ENCODE data around the gene SBF2. TPM values are rescaled to one million over a fixed set of nuclear protein-coding genes. Genes with fewer than 3 reads are reported as not detected.
A peak's percentile ranks its signal among the peaks of the same experiment; 100 is the strongest.
"Not testable (repeated sequence)": the region's sequence is repeated elsewhere in the genome, so short reads cannot be mapped to it uniquely, and the experiment has no call there.

SBF2 gene
- total RNA-seq, 1 experiment from 2014 or later = 32.1 TPM

DNA sequence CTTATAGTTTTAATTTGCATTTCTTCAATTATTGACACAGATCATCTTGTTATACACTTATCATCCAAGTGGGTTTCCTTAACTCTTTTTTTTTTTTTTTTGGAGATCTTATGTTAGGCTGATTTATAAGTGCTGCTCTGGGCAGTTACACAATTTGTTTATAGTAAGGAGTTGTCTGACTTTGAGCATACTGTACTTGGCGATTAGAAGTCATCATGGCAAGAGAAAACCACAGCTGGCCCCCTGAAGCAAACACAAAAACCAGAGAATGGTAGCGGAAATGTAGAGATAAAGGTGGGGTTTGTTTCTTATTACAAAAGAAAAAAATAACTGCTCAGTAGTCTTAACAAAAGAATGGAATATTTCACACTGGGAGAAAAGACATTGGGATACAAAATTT, 337.5 kb downstream of the SBF2 start:
- DNase-seq (ENCODE audit: low read depth) = no peak

DNA sequence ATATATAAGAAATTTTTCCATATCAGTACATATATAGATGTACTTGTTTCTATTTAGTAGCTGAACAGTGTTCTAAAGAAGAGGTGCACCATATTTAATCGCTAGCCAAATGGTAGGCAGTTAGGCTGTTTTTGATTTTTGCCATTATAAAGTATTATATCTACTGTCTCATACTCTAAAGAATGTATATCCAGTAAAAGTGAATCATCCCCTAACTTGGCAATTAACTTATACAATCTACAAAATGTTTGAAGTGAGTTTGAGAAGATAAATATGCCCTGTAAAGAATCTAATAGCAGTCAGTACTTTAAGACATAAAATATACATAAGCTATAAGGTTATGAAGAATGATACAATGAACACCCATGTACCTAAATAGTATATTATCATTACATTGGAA, 338.6 kb downstream of the SBF2 start:
- DNase-seq (ENCODE audit: low read depth) = no peak

DNA sequence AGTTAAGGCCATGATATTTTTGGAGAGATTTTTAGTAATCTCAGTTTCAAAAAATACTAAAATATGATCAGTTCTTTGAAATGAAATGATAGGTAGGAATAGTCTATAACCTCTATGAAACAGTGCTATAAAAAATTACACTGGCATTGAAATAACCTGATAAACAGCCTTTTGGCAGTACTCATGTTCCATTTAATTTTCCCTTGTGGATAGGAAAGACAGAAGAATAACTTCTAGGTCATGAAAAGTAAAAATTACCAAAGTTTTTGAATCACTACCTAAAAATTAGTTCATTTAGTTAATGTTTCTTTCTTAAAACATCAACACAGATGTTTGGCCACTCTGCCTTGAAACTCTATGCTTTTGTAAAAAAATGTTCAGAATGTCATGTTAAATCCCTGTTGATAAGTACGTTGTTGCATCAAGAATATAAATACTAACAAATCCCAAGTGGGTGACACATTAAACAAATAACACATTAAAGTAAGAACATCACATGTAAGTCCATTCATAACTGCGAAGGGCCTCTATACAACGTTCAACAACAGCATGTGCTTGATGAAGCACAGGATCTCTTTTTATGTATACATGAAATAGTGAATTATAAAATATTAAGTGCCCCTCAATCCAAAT, 339.9 kb downstream of the SBF2 start:
- peak; percentile 81 for DNase-seq (ENCODE audit: low read depth)

DNA sequence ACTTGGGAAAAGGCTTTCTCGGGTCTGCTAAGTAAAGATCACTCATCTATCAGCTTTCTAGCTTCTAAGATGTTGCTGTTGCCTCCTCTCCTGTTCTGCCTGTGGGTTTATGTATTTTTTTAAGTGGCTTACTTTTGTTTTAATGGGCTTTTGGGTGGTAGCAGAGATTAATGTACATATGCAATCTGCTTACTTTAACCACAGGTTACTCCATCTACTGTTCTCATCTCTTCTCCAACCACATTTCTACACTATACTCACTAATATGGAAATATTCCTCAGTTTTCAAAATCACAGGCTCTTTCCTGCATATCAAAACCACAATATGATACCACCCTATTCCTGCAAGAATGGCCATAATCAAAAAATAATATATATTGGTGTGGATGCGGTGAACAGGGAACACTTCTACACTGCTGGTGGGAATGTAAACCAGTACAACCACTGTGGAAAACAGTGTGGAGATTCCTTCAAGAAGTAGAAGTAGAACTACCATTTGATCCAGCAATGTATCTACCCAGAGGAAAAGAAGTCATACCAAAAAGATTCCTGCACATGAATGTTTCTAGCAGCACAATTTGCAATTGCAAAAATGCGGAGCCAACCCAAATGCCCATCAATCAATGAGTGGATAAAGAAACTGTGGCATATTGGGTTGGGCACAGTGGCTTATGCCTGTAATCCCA, 341.4 kb downstream of the SBF2 start:
- no peak for DNase-seq (ENCODE audit: low read depth)

DNA sequence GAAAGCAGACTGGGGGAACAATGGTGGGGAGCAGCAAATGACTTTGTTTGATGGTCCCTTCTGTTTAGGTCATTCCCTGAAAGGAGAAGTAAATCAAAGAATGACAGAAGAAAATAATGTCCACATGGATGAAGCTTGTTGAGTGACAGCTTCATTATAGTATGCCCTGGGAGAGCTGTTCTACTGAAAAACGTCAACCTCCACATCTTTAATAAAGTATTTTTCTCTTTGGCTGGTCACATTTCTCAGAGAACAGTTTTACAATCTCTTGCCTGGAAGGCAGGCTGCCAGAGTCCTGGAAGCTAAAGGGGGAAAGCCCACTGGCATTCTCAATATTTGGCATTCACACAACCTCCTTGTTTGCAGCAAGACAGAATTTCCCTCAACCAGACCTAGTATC, 342.2 kb downstream of the SBF2 start:
- DNase-seq (ENCODE audit: low read depth) = no peak

DNA sequence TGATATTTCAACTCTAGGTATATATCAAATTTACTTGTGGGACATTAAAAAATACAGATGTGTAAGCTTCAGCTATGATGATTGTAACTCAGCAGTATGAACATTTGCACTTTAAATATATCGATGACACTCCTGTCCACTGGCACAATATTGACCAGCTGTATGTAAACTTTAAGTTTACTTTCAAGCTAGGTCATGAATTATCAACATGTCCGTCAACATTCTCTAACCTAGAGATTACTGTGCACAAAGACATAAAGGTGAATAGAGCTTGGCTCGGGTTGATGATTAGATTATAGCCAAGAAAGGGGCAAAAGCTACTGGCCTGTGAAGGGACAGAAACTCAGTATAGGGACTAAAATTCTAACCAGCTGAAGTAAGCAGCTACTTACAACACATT, 343.6 kb downstream of the SBF2 start:
- DNase-seq (ENCODE audit: low read depth) = no peak

DNA sequence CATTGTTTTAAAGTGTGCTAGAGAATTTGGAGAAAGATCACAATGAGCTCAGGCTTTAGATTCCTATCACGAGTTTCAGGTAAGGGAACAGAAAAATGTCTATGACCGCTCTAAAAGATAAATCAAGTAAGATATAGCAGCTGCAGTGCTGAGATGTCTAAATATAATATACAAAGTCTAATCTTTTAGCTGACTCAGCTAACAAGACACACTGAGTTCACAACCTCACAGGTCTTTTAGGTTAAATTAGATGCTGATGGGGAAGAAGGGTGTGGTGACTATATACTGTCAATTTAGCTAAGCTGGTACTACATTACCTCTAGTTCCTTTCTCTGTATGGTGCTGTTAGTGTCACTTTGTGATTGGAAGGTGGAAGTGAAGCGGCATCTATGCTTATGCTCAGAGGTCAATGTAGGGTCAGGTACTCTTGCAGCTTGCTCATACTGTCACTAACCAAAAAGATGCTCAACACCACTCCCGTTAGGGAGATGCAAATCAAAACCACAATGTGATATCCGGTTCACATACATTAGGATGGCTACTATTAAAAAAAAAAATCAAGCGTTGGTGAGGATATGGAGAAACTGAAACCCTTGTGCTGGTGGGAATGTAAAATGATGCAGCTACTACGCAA, 346.7 kb downstream of the SBF2 start:
- no peak for DNase-seq (ENCODE audit: low read depth)

DNA sequence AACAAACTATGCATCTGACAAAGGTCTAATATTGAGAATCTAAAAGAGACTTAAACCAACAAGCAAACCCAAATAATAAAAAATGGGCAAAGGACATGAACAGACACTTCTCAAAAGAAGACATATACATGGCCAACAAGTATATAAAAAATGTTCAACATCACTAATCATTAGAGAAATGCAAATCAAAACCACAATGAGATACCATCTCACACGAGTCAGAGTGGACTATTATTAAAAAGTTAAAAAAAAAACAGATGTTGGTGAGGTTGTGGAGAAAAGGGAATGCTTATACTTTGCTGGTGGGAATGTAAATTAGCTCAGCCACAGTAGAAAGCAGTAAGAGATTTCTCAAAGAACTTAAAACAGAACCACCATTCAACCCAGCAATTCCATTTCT, 348.3 kb downstream of the SBF2 start:
- DNase-seq (ENCODE audit: low read depth) = not testable (repeated sequence)

DNA sequence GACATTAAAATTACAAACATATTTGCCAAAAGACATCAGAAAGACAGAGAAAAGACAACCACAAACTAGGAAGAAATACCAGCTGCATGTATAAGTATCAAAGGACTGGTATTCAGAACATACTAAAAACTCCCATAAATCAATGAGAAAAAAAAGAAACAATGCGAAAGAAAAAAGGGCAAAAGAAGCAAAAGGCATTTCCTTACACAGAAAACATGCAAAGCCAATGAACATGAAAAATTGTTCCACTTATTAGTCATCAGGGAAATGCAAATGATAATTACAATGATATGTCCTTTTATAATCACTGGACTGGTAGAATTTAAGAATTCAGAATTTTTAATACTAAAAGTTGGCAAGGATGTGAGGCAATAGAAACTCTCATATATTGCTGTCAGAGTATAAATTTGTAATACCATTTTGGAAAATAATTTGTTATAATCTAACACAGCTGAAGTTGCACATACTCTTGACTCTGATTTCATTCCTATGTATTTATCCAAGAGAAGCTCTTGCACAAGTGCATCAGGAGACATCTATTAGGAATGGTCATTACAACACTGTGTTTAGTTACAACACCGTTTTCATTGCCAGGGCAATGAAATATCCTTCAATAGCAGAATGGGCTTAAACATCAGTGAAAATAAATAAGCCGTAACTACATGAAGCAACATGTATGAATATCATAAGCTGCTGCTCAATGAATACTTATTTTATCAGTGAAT, 350.5 kb downstream of the SBF2 start:
- peak; percentile 80 for DNase-seq (ENCODE audit: low read depth)

DNA sequence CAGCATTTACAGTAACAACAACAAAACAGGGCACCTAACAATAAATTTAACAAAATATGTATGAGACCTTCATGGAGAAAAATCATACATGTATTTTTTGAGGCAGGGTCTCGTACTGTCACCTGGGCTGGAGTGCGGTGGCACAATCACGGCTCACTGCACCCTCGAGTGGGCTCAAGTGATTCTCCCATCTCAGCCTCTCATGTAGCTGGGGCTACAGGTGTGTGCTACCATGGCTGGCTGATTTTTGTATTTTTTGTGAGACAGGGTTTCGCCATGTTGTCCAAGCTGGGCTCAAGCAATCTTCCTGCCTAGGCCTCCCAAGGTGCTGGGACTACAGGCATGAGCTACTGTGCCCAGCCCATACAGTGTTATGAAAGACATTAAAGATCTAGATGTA, 352.0 kb downstream of the SBF2 start:
- no peak for DNase-seq (ENCODE audit: low read depth)

DNA sequence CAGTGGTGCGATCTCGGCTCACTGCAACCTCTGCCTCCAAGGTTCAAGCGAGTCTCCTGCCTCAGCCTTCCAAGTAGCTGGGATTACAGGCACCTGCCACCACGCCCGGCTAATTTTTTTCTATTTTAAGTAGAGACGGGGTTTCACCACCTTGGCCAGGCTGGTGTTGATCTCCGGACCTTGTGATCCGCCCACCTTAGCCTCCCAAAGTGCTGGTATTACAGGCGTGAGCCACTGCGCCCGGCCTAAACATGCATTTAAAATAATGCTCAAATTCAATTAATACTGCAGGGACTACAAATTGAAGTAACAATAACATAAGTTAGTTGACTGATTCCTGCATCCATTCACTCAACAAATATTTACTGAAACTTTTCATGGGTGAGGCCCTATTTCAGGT, 354.9 kb downstream of the SBF2 start:
- not testable (repeated sequence) for DNase-seq (ENCODE audit: low read depth)

DNA sequence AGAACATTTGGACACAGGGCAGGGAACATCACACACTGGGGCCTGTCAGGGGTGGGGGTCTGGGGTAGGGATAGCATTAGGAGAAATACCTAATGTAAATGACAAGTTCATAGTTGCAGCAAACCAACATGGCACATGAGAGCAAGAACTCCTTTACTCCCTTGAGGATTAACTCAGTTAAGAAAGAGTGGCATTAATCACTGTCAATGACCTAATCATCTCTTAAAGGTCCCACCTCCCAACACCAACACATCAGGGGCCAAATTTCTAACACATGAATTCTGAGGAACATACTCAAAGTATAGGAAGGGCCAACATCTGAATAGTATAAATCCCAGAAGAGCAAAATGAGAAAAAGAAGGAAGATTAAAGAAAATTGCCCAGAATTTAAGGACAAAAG, 357.3 kb downstream of the SBF2 start:
- DNase-seq (ENCODE audit: low read depth) = no peak

DNA sequence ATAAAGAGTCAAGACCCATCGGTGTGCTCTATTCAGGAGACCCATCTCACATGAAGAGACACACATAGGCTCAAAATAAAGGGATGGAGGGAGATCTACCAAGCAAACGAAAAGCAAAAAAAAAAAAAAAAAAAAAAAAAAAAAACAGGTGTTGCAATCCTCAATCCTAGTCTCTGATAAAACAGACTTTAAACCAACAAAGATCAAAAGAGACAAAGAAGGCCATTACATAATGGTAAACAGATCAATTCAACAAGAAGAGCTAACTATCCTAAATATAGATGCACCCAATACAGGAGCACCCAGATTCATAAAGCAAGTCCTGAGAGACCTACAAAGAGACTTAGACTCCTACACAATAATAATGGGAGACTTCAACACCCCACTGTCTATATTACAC, 361.2 kb downstream of the SBF2 start:
- DNase-seq (ENCODE audit: low read depth) = not testable (repeated sequence)

DNA sequence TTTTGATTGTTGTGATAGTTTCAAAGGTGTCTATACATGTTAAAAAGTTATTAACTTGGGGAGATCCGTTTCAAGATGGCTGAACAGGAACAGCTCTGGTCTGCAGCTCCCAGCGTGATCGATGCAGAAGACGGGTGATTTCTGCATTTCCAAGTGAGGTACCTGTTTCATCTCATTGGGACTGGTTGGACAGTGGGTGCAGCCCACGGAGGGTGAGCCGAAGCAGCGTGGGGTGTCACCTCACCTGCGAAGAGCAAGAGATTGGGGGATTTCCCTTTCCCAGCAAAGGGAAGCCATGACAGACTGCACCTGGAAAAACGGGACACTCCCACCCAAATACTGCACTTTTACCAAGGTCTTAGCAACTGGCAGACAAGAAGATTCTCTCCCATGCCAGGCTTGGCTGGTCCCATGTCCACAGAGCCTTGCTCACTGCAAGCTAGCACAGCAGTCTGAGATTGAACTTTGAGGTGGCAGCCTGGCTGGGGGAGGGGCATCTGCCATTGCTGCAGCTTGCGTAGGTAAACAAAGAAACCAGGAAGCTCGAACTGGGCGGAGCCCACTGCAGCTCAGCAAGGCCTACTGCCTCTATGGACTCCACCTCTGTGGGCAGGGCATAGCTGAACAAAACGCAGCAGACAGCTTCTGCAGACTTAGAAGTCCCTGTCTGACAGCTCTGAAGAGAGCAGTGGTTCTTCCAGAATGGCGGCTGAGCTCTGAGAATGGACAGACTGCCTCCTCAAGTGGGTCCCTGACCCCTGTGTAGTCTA, 363.3 kb downstream of the SBF2 start:
- not testable (repeated sequence) for DNase-seq (ENCODE audit: low read depth)

DNA sequence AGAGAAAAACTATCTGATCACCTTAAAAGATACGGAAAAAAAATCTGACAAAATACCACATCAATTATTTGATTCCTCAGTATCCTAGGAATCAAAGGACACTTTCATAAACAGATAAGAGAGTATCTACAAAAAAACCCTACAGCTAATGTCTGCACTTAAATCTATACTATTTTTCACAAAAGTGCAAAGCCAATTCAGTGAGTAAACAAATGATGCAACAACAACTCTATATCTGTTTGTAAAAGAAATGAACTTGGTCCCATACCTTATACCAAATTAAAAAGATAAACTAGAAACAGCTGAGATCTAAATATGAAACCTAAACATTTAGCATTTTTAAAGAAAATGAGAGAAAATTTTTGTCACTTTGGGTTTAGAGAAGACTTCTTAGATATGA, 366.3 kb downstream of the SBF2 start:
- no peak for DNase-seq (ENCODE audit: low read depth)

DNA sequence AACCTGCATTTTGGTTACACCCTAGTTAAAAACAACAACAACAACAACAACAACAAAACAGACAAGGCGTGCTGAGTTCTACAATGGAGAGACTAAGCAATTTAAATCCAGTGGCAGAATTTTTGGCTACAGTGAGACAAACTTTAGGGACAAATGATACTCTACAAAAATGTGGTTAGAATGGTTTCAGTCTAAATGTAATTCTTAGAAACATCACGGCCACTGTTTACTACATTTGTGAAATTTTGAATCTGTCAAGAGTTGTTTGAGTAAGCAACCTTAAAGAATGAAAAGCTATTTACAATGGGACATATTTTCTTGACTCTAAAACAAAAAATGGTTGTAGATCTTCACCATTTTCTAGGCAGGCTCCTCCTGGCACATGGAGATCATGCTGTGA, 370.7 kb downstream of the SBF2 start:
- no peak for DNase-seq (ENCODE audit: low read depth)

DNA sequence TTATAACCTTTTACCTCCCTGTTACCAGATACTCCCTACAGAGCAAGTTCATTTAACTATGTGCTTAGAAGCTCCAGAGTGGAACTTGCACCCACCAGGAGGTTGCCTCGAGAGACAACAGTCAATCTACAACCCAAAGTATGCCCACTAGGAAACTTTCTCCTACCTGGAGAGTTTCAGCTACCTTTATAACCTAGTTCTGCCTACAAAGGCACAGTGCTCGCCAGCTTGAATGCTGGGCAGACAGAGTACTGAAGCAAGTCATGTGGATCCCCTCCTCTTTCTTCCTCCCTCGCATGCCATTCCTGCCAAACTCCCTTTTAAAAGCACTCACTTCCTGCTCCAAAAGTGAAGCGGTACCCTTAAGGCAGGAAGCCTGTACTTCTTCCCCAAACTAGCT, 371.2 kb downstream of the SBF2 start:
- no peak for DNase-seq (ENCODE audit: low read depth)

DNA sequence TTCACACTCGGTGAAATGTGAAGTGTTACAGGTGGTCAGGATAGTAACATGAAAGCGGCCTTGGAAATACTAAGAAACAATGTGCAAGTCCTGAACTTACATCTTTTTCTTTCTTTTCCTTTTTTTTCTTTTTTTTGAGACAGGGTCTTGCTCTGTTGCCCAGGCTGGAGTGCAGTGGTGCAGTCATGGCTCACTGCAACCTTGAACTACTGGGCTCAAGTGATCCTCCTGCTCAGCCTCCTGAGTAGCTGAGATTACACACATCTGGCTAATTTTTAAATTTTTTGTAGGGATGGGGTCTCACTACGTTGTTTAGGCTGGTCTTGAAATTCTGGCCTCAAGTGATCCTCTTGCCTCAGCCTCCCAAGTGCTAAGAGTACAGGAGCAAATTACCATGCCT, 377.5 kb downstream of the SBF2 start:
- no peak for DNase-seq (ENCODE audit: low read depth)

DNA sequence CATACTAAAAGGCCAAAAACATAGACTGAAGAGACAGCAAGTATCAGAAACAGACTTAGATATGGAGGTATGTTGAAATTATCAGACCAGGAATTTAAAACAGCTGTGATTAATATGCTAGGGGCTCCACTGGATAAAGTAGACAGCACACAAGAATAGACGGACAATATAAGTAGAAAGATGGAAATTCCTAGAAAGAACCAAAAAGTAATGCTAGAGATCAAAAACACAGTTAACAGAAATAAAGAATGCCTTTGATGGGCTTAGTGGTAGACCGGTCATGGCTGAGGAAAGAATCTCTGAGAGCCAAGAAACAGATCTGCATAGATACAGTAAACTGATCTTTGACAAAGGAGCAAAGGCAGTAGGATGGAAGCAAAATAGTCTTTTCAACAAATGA, 380.0 kb downstream of the SBF2 start:
- DNase-seq (ENCODE audit: low read depth) = no peak

DNA sequence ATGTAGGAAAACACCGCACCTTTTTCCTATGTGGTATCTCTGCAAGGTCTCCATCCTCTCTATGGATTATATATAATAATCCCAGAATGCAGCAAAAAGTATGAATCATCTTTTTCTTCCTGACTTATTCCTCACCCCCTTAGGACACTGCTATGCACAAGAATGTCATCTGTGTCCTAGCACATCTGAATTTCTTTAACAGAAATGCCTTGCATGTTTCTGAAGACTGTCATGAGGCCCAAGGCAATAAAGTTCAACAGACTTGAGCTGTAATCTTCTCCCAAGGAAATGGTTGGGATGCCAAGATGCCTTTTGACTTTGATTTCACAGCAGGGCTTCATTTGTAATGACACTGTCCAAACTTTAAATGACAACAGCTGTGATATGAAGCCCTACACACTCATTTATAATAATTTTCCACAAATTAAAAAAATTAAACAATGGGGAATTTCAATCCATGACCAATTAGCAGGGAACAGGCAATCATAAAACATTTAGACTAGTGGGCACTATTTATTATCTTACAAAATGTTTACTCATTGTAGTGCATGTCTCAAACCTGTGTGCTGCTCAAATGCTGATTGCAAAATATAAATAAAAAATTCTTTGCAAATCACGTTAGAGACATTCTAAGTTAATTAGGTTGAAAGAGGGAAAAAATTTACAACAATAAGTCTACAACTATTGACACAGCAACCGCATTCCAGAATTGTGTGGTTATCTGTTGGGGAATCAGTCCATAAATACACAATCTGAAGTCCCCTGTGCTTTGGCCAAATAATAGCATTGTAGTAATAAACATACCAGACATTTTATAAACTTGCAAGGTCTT, 387.8 kb downstream of the SBF2 start:
- peak; percentile 90 for DNase-seq (ENCODE audit: low read depth)

DNA sequence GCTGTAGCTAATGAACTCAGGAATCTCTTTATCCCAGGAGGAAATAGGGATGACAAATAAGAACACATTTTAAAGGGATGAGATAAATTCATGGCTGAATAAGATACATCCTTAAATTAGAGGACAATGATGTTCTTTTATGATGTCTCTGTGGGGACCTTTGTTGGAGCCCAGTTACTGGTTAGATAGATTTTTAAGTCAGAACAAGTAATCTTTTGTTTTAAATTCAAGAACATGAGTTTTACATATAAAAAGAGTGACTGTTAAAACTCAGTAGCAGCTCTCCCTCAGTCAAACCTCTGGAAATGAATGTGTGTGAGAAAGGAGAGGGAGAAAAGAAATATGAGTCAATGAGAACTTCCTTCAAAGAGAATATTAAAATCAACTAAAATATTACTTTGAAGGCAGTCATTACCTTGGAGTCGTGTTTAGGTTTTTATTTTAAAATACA, 388.5 kb downstream of the SBF2 start:
- peak; percentile 50 for DNase-seq (ENCODE audit: low read depth)

Measured in LHCN-M2 (cell line).